Measurements from ENCODE around the gene NFATC1.

NFATC1 gene

DNA sequence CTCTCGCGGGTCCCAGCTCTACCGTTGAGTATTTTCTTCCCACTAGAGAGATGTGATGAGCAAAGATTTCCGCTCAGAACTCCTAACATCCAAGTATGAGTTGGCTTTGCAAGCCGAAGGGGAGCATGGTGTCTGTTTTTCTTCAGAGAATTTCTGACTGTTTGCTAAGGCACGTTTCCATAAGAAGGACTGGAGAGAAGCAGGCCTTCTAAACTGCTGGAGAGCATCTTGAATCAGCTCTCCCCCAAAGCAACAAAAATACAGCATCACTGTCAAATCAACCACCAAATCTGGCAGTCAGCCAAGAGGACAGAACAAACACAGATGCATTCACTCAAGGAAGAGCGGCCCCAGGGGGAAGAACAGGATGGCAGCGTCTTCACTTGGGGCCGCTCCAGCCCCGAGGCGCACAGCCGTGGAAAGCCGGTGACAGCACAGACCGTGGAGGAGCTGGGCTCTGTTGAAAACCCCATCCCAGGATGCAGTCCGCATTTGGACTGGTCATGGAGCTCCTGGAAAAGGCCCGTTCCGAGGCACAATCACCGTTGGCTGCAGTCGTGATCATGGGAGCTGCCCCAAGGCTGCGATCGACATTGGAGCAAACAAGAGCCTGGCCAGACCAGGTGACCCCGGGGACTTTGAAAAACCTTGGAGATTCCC lies 101.4 kb downstream of the NFATC1 start:
- H3K4me1 ChIP-seq (ENCODE audit: control insufficient read depth in 1 of 2, insufficient read depth in 1 of 2, low read depth in 1 of 2, low read length in 1 of 2): no peaks in the 10 kb centered on the region
- H3K27ac ChIP-seq: no peak overlapping the region
- no peaks in the 10 kb centered on the region for H3K27me3 ChIP-seq
- peaks cover 14% of the 10 kb centered on the region for H3K9me3 ChIP-seq
- H3K36me3 ChIP-seq: no peaks in the 10 kb centered on the region
- no peak overlapping the region for H3K4me3 ChIP-seq (ENCODE audit: low read depth in 1 of 2, low read length in 1 of 2)
- TF ChIP-seq, protein P1, sequence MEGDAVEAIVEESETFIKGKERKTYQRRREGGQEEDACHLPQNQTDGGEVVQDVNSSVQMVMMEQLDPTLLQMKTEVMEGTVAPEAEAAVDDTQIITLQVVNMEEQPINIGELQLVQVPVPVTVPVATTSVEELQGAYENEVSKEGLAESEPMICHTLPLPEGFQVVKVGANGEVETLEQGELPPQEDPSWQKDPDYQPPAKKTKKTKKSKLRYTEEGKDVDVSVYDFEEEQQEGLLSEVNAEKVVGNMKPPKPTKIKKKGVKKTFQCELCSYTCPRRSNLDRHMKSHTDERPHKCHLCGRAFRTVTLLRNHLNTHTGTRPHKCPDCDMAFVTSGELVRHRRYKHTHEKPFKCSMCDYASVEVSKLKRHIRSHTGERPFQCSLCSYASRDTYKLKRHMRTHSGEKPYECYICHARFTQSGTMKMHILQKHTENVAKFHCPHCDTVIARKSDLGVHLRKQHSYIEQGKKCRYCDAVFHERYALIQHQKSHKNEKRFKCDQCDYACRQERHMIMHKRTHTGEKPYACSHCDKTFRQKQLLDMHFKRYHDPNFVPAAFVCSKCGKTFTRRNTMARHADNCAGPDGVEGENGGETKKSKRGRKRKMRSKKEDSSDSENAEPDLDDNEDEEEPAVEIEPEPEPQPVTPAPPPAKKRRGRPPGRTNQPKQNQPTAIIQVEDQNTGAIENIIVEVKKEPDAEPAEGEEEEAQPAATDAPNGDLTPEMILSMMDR (IDR thresholded peaks at IDR 0.05): no peak

DNA sequence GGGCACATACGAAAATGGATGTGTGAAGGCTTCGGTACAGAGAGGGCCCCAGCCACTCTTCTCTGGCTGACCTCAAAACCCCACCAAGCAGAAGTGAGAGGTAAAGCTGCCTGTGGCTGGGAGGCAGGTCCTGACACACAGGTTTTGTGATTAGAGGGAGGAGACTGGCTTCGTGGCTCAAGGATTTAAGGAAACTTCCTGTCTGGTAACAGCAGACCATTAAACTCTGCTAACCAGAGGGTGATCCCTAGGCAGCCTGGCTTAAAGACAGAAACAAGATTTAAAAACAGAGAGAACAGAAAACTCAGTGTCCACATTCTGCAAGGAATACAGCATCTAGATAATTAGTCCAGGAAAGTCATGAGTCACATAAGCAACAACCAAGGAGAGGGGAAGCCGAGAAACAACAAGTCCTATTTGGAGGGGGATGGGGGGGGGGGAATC lies 101.9 kb downstream of the NFATC1 start:
- no peak overlapping the region for H3K4me3 ChIP-seq (ENCODE audit: low read depth in 1 of 2, low read length in 1 of 2)
- TF ChIP-seq, protein P1 (IDR thresholded peaks at IDR 0.05): no peak
- peaks cover 14% of the 10 kb centered on the region for H3K9me3 ChIP-seq
- no peak overlapping the region for H3K27ac ChIP-seq
- H3K4me1 ChIP-seq (ENCODE audit: control insufficient read depth in 1 of 2, insufficient read depth in 1 of 2, low read depth in 1 of 2, low read length in 1 of 2): no peaks in the 10 kb centered on the region
- H3K36me3 ChIP-seq: no peaks in the 10 kb centered on the region
- no peaks in the 10 kb centered on the region for H3K27me3 ChIP-seq

DNA sequence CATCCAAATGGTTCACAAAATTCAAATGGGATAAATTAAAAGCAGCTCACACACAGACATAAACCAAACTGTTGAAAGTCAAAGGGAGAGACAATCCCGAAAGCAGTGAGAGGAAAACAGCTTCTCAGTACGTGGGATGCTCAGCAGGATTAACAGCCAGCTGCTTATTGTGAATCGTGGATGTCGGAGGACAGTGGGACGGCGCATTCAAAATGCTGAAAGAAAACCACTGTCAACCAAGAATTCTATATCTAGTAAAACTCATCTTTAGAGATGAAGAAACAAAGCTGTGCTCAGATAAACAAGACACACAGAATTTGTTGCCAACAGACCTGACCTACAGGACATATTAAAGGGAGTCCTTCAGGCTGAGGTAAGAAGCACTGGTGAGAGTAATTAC lies 102.9 kb downstream of the NFATC1 start:
- H3K27me3 ChIP-seq: no peaks in the 10 kb centered on the region
- H3K9me3 ChIP-seq: peaks cover 10% of the 10 kb centered on the region
- H3K36me3 ChIP-seq: no peaks in the 10 kb centered on the region
- TF ChIP-seq, protein P1 (IDR thresholded peaks at IDR 0.05): no peak
- no peaks in the 10 kb centered on the region for H3K4me1 ChIP-seq (ENCODE audit: control insufficient read depth in 1 of 2, insufficient read depth in 1 of 2, low read depth in 1 of 2, low read length in 1 of 2)
- no peak overlapping the region for H3K4me3 ChIP-seq (ENCODE audit: low read depth in 1 of 2, low read length in 1 of 2)
- H3K27ac ChIP-seq: no peak overlapping the region

DNA sequence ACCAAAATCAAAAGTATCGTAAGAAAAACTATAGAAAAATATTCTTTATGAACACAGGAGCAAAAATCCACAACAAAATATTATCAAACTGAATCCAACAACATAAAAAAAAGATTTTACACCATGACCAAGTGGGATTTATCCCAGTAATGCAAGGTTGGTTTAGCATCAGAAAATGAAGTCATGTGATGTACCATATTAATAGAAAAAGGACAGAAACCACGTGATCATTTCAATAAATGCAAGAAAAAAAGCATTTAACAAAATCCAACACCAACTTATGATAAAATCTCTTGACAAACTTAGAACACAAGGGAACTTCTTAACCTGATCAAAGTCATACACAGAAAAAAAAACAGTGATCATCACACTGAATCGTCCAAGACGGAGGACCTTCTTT lies 105.3 kb downstream of the NFATC1 start:
- TF ChIP-seq, protein P1 (IDR thresholded peaks at IDR 0.05): no peak
- Histone ChIP-seq H3K9me3 (peaks cover 10% of the 10 kb centered on the region), H3K27ac (no peak overlapping the region), H3K4me3 (ENCODE audit: low read depth in 1 of 2, low read length in 1 of 2) (no peak overlapping the region), H3K36me3 (no peaks in the 10 kb centered on the region), H3K4me1 (ENCODE audit: control insufficient read depth in 1 of 2, insufficient read depth in 1 of 2, low read depth in 1 of 2, low read length in 1 of 2) (peaks cover under 1 to 2% of the 10 kb centered on the region in 2 experiments), H3K27me3 (peaks cover 3% of the 10 kb centered on the region)

GRCh38 chr18:79502782-79503181 lies 107.1 kb downstream of the NFATC1 start:
- peaks cover 18 to 20% of the 10 kb centered on the region in 2 experiments for H3K4me1 ChIP-seq (ENCODE audit: control insufficient read depth in 1 of 2, insufficient read depth in 1 of 2, low read depth in 1 of 2, low read length in 1 of 2)
- no peaks in the 10 kb centered on the region for H3K36me3 ChIP-seq
- H3K4me3 ChIP-seq (ENCODE audit: low read depth in 1 of 2, low read length in 1 of 2): no peak overlapping the region
- peaks cover 21% of the 10 kb centered on the region for H3K27me3 ChIP-seq
- TF ChIP-seq, protein P1 (IDR thresholded peaks at IDR 0.05): no peak
- H3K27ac ChIP-seq: no peak overlapping the region
- H3K9me3 ChIP-seq: no peaks in the 10 kb centered on the region
